Stimulated activated CD4-positive, alpha-beta T cell treated with anti-CD3 and anti-CD28 coated beads, Interleukin-4, amount 100 ng/mL, for 24 hours (primary cell): ENCODE measurements around the gene TMEM132D.

Source experiments
- DNase-seq: peaks from one replicate; pipeline ENCODE4 v3.0.0-alpha.2; 2020

The TMEM132D gene

GRCh38 chr12:129152351-129153104 lies 751.3 kb downstream of the TMEM132D start:
- no peak for DNase-seq

- no peak for DNase-seq
Measured at GRCh38 chr12:129150721-129151120, 753.1 kb downstream of the TMEM132D start.

- no peak for DNase-seq
Measured at GRCh38 chr12:129145381-129145780, 758.4 kb downstream of the TMEM132D start.

GRCh38 chr12:129138776-129139175 lies 765.0 kb downstream of the TMEM132D start:
- DNase-seq: no peak

- DNase-seq: no peak
Measured at GRCh38 chr12:129136694-129137325, 767.0 kb downstream of the TMEM132D start.

GRCh38 chr12:129127771-129128170 lies 776.1 kb downstream of the TMEM132D start:
- DNase-seq: no peak

GRCh38 chr12:129127211-129127610 lies 776.6 kb downstream of the TMEM132D start:
- no peak for DNase-seq

GRCh38 chr12:129119537-129119936 lies 784.3 kb downstream of the TMEM132D start:
- no peak for DNase-seq

GRCh38 chr12:129115558-129115957 lies 788.3 kb downstream of the TMEM132D start:
- DNase-seq: no peak

GRCh38 chr12:129110575-129110974 lies 793.2 kb downstream of the TMEM132D start:
- no peak for DNase-seq

GRCh38 chr12:129109174-129110001 lies 794.4 kb downstream of the TMEM132D start:
- no peak for DNase-seq

GRCh38 chr12:129106772-129107171 lies 797.1 kb downstream of the TMEM132D start:
- no peak for DNase-seq

GRCh38 chr12:129103231-129103630 lies 800.6 kb downstream of the TMEM132D start:
- DNase-seq: no peak

- no peak for DNase-seq
Measured at GRCh38 chr12:129102233-129102632, 801.6 kb downstream of the TMEM132D start.

- no peak for DNase-seq
Measured at GRCh38 chr12:129101816-129102215, 802.0 kb downstream of the TMEM132D start.

- DNase-seq: no peak
Measured at GRCh38 chr12:129101404-129101803, 802.4 kb downstream of the TMEM132D start.

- DNase-seq: no peak
Measured at GRCh38 chr12:129097451-129097850, 806.4 kb downstream of the TMEM132D start.

GRCh38 chr12:129096968-129097367 lies 806.9 kb downstream of the TMEM132D start:
- DNase-seq: no peak

- no peak for DNase-seq
Measured at GRCh38 chr12:129096184-129096583, 807.6 kb downstream of the TMEM132D start.

GRCh38 chr12:129089576-129089975 lies 814.2 kb downstream of the TMEM132D start:
- no peak for DNase-seq

- DNase-seq: no peak
Measured at GRCh38 chr12:129084875-129085826, 818.7 kb downstream of the TMEM132D start.

GRCh38 chr12:129083121-129083840 lies 820.5 kb downstream of the TMEM132D start:
- DNase-seq: no peak
